Lower leg skin (tissue), 3 donors: Measurements from ENCODE around the gene CCZ1B.
"Not testable (repeated sequence)": the region's sequence is repeated elsewhere in the genome, so short reads cannot be mapped to it uniquely, and the experiment has no call there.

Experiments used
- CTCF ChIP-seq, 3 donors: fragments of 450-650 bp; IDR thresholded peaks; one replicate each; pipeline ENCODE4 v1.5.1; 2016; ENCODE audit warnings: antibody characterized with exemption in 3 of 3, mild to moderate bottlenecking in 3 of 3, moderate library complexity in 2 of 3
- POLR2A ChIP-seq, 2 donors: fragments of 450-650 bp; IDR thresholded peaks; one replicate each; pipeline ENCODE4 v1.6.1; 2016 to 2017; ENCODE audit warnings: antibody characterized with exemption in 2 of 2, mild to moderate bottlenecking in 1 of 2, moderate library complexity in 1 of 2

- not testable (repeated sequence) for TF ChIP-seq CTCF, POLR2A (IDR thresholded peaks at IDR 0.05)
Observed at GRCh38 chr7:6827180-6827579, 1.1 kb upstream of the CCZ1B start.
